ENCODE results near the gene HOXC10.

Gene HOXC10

GRCh38 chr12:53973236-53974042 lies 11.5 kb upstream of the HOXC10 start:
- Histone ChIP-seq H3K4me2 (ENCODE audit: low read length) (peak overlapping the region; percentile 71), H3F3A (ENCODE audit: control insufficient read depth, insufficient read depth) (no peaks in the 10 kb centered on the region), H3K9me2 (replicated peaks; ENCODE audit: control insufficient read depth, low read length) (no peaks in the 10 kb centered on the region), H3K4me3 (ENCODE audit: low read length) (peak overlapping the region; percentile 69), H3K27me3 (ENCODE audit: control insufficient read depth, low read length) (peaks cover 67% of the 10 kb centered on the region), H3K9me3 (ENCODE audit: control insufficient read depth, insufficient read depth, low read length) (no peaks in the 10 kb centered on the region), H3K79me2 (ENCODE audit: control insufficient read depth, low read length) (no peaks in the 10 kb centered on the region), H4K20me1 (ENCODE audit: control insufficient read depth, insufficient read depth, low read depth, low read length) (no peaks in the 10 kb centered on the region; the same call in 1 of the 2 replicates), H3K4me1 (ENCODE audit: control insufficient read depth, low read length) (peaks cover 35% of the 10 kb centered on the region), H3K27ac (ENCODE audit: low read depth, low read length) (no peak overlapping the region), H3K36me3 (ENCODE audit: control insufficient read depth, low read length) (no peaks in the 10 kb centered on the region)
- TF ChIP-seq CTCF (IDR thresholded peaks at IDR 0.05; ENCODE audit: low read depth, low read length, poor library complexity, severe bottlenecking) (no peak), EZH2phosphoT487 (IDR thresholded peaks at IDR 0.05; ENCODE audit: borderline replicate concordance, low read length) (no peak)

GRCh38 chr12:53974084-53975063 lies 10.6 kb upstream of the HOXC10 start, which contains the start of gene HOTAIR:
TSS of gene HOTAIR (minus strand) at chr12:53974954.
- peak within 1 kb of the TSS; percentile 71 for H3K4me2 ChIP-seq (ENCODE audit: low read length)
- H3K27me3 ChIP-seq (ENCODE audit: control insufficient read depth, low read length), result peaks cover 65% of the 10 kb centered on the region
- TF ChIP-seq EZH2phosphoT487 (IDR thresholded peaks at IDR 0.05; ENCODE audit: borderline replicate concordance, low read length) (no peak), CTCF (IDR thresholded peaks at IDR 0.05; ENCODE audit: low read depth, low read length, poor library complexity, severe bottlenecking) (no peak)
- no peaks in the 10 kb centered on the region; the same call in 1 of the 2 replicates for H4K20me1 ChIP-seq (ENCODE audit: control insufficient read depth, insufficient read depth, low read depth, low read length)
- no peaks in the 10 kb centered on the region for H3K36me3 ChIP-seq (ENCODE audit: control insufficient read depth, low read length)
- no peaks in the 10 kb centered on the region for H3F3A ChIP-seq (ENCODE audit: control insufficient read depth, insufficient read depth)
- H3K79me2 ChIP-seq (ENCODE audit: control insufficient read depth, low read length), result no peaks in the 10 kb centered on the region
- H3K4me3 ChIP-seq (ENCODE audit: low read length), result peak within 1 kb of the TSS; percentile 69
- H3K9me3 ChIP-seq (ENCODE audit: control insufficient read depth, insufficient read depth, low read length), result no peaks in the 10 kb centered on the region
- H3K9me2 ChIP-seq (replicated peaks; ENCODE audit: control insufficient read depth, low read length), result no peaks in the 10 kb centered on the region
- peak within 1 kb of the TSS; percentile 22 for H3K27ac ChIP-seq (ENCODE audit: low read depth, low read length)
- H3K4me1 ChIP-seq (ENCODE audit: control insufficient read depth, low read length), result peaks cover 38% of the 10 kb centered on the region

- Histone ChIP-seq H3K9me2 (replicated peaks; ENCODE audit: control insufficient read depth, low read length) (no peaks in the 10 kb centered on the region), H3K4me2 (ENCODE audit: low read length) (peak overlapping the region; percentile 71), H3F3A (ENCODE audit: control insufficient read depth, insufficient read depth) (no peaks in the 10 kb centered on the region), H3K79me2 (ENCODE audit: control insufficient read depth, low read length) (no peaks in the 10 kb centered on the region), H3K36me3 (ENCODE audit: control insufficient read depth, low read length) (no peaks in the 10 kb centered on the region), H3K27ac (ENCODE audit: low read depth, low read length) (peak overlapping the region; percentile 22), H3K27me3 (ENCODE audit: control insufficient read depth, low read length) (peaks cover 65% of the 10 kb centered on the region), H3K4me3 (ENCODE audit: low read length) (peak overlapping the region; percentile 69), H3K9me3 (ENCODE audit: control insufficient read depth, insufficient read depth, low read length) (no peaks in the 10 kb centered on the region), H3K4me1 (ENCODE audit: control insufficient read depth, low read length) (peaks cover 38% of the 10 kb centered on the region), H4K20me1 (ENCODE audit: control insufficient read depth, insufficient read depth, low read depth, low read length) (no peaks in the 10 kb centered on the region; the same call in 1 of the 2 replicates)
- TF ChIP-seq EZH2phosphoT487 (IDR thresholded peaks at IDR 0.05; ENCODE audit: borderline replicate concordance, low read length), result no peak
- no peak for TF ChIP-seq CTCF (IDR thresholded peaks at IDR 0.05; ENCODE audit: low read depth, low read length, poor library complexity, severe bottlenecking)
Measured at GRCh38 chr12:53975064-53975471, 9.9 kb upstream of the HOXC10 start.

Measured in DOHH2 (cell line).